ENCODE data around the gene MAML2.

The MAML2 gene

GRCh38 chr11:96101146-96101545, 241.8 kb downstream of the MAML2 start:
- no peak for DNase-seq (ENCODE audit: low read depth in 2 of 2)

GRCh38 chr11:96098511-96099241, 244.3 kb downstream of the MAML2 start:
- DNase-seq (ENCODE audit: low read depth in 2 of 2): no peak

- no peak for DNase-seq (ENCODE audit: low read depth in 2 of 2)
Measured at GRCh38 chr11:96097844-96098421, 245.1 kb downstream of the MAML2 start.

- DNase-seq (ENCODE audit: low read depth in 2 of 2): no peak
Measured at GRCh38 chr11:96096360-96096759, 246.6 kb downstream of the MAML2 start.

- DNase-seq (ENCODE audit: low read depth in 2 of 2): no peak
Measured at GRCh38 chr11:96095884-96096303, 247.1 kb downstream of the MAML2 start.

GRCh38 chr11:96094156-96094555, 248.8 kb downstream of the MAML2 start:
- DNase-seq (ENCODE audit: low read depth in 2 of 2): no peak

- no peak for DNase-seq (ENCODE audit: low read depth in 2 of 2)
Measured at GRCh38 chr11:96092511-96092910, 250.5 kb downstream of the MAML2 start.

GRCh38 chr11:96091476-96091875, 251.5 kb downstream of the MAML2 start:
- no peak for DNase-seq (ENCODE audit: low read depth in 2 of 2)

GRCh38 chr11:96090711-96091110, 252.3 kb downstream of the MAML2 start:
- no peak for DNase-seq (ENCODE audit: low read depth in 2 of 2)

- no peak for DNase-seq (ENCODE audit: low read depth in 2 of 2)
Measured at GRCh38 chr11:96088914-96089313, 254.1 kb downstream of the MAML2 start.

GRCh38 chr11:96086111-96086510, 256.9 kb downstream of the MAML2 start:
- no peak for DNase-seq (ENCODE audit: low read depth in 2 of 2)

GRCh38 chr11:96085319-96085930, 257.6 kb downstream of the MAML2 start:
- DNase-seq (ENCODE audit: low read depth in 2 of 2): no peak

GRCh38 chr11:96084610-96085318, 258.2 kb downstream of the MAML2 start:
- no peak for DNase-seq (ENCODE audit: low read depth in 2 of 2)

- DNase-seq (ENCODE audit: low read depth in 2 of 2): no peak
Measured at GRCh38 chr11:96082936-96083335, 260.1 kb downstream of the MAML2 start.

GRCh38 chr11:96082002-96082899, 260.7 kb downstream of the MAML2 start:
- no peak for DNase-seq (ENCODE audit: low read depth in 2 of 2)

GRCh38 chr11:96081561-96081960, 261.4 kb downstream of the MAML2 start:
- DNase-seq (ENCODE audit: low read depth in 2 of 2): no peak

- no peak for DNase-seq (ENCODE audit: low read depth in 2 of 2)
Measured at GRCh38 chr11:96079691-96080090, 263.3 kb downstream of the MAML2 start.

GRCh38 chr11:96075532-96075959, 267.4 kb downstream of the MAML2 start:
- no peak for DNase-seq (ENCODE audit: low read depth in 2 of 2)

- DNase-seq (ENCODE audit: low read depth in 2 of 2): no peak
Measured at GRCh38 chr11:96074551-96075310, 268.3 kb downstream of the MAML2 start.

GRCh38 chr11:96073536-96073935, 269.5 kb downstream of the MAML2 start:
- DNase-seq (ENCODE audit: low read depth in 2 of 2): no peak

GRCh38 chr11:96072592-96072991, 270.4 kb downstream of the MAML2 start:
- DNase-seq (ENCODE audit: low read depth in 2 of 2): no peak
